Activated T-helper 1 cell treated with anti-CD3 and anti-CD28 coated beads, Interleukin-12 subunit alpha, Interleukin-12 subunit beta, Interleukin-2, Interleukin-4 antibody, amounts not matched to agents 30 ng/mL and 10 ng/mL and 1 ng/mL, durations not matched to agents 14 hours and 24 hours and 36 hours (primary cell): ENCODE data around the gene CYB5R3. TPM values are rescaled to one million over a fixed set of nuclear protein-coding genes. Genes with fewer than 3 reads are reported as not detected.

Experiments used
- DNase-seq: peaks from one replicate; pipeline ENCODE4 v3.0.0; 2021; ENCODE audit warnings: low spot score
- H3K27ac Mint-ChIP-seq: one replicate; pipeline ENCODE4 v1.8.0; 2021; ENCODE audit warnings: mild to moderate bottlenecking, mixed read lengths
- H3K27me3 Mint-ChIP-seq: one replicate; pipeline ENCODE4 v1.8.0; 2022; ENCODE audit warnings: mild to moderate bottlenecking, moderate library complexity, mixed read lengths; ENCODE audit not compliant: insufficient read depth
- H3K36me3 Mint-ChIP-seq: one replicate; pipeline ENCODE4 v1.8.0; 2021; ENCODE audit warnings: low read depth, mixed read lengths
- H3K4me1 Mint-ChIP-seq: one replicate; pipeline ENCODE4 v1.8.0; 2021; ENCODE audit warnings: low read depth, mixed read lengths
- H3K4me3 Mint-ChIP-seq: one replicate; pipeline ENCODE4 v1.8.0; 2021; ENCODE audit warnings: mild to moderate bottlenecking, moderate library complexity, mixed read lengths
- H3K9me3 Mint-ChIP-seq: one replicate; pipeline ENCODE4 v1.8.0; 2021; ENCODE audit warnings: mixed read lengths
- intact Hi-C: fragments of 100-400 bp; cut with micrococcal nuclease; formaldehyde crosslinking; loops from one replicate; pipeline ENCODE4 v1.15.1; 2024
- total RNA-seq: library from RNA; stranded (reverse); gene quantifications from 2 replicates; pipeline ENCODE4 v1.2.3, GENCODE V29; 2022

The CYB5R3 gene
- total RNA-seq, 1 donor from 2014 or later = 75.1 TPM

GRCh38 chr22:42636506-42636905 lies 12.7 kb downstream of the CYB5R3 start:
- Mint-ChIP-seq H3K4me1 (no peaks in the 10 kb centered on the region), H3K4me3 (no peak overlapping the region), H3K27ac (no peak overlapping the region), H3K27me3 (no peaks in the 10 kb centered on the region), H3K36me3 (peaks cover 8% of the 10 kb centered on the region), H3K9me3 (no peaks in the 10 kb centered on the region)
- no peak for DNase-seq
- intact Hi-C loops = no loop called here

GRCh38 chr22:42635531-42635930 lies 13.7 kb downstream of the CYB5R3 start:
- H3K36me3 Mint-ChIP-seq = peaks cover 8% of the 10 kb centered on the region
- no peak overlapping the region for H3K4me3 Mint-ChIP-seq
- H3K4me1 Mint-ChIP-seq = no peaks in the 10 kb centered on the region
- intact Hi-C loops = no loop called here
- H3K9me3 Mint-ChIP-seq = no peaks in the 10 kb centered on the region
- no peak for DNase-seq
- no peak overlapping the region for H3K27ac Mint-ChIP-seq
- no peaks in the 10 kb centered on the region for H3K27me3 Mint-ChIP-seq

GRCh38 chr22:42633013-42633412 lies 16.2 kb downstream of the CYB5R3 start:
- peaks cover 8% of the 10 kb centered on the region for H3K36me3 Mint-ChIP-seq
- intact Hi-C loops = no loop called here
- DNase-seq = no peak
- H3K27ac Mint-ChIP-seq = no peak overlapping the region
- no peak overlapping the region for H3K4me3 Mint-ChIP-seq
- H3K4me1 Mint-ChIP-seq = no peaks in the 10 kb centered on the region
- no peaks in the 10 kb centered on the region for H3K27me3 Mint-ChIP-seq
- H3K9me3 Mint-ChIP-seq = no peaks in the 10 kb centered on the region

GRCh38 chr22:42632096-42632495 lies 17.1 kb downstream of the CYB5R3 start:
- Mint-ChIP-seq H3K9me3 (no peaks in the 10 kb centered on the region), H3K36me3 (peaks cover 8% of the 10 kb centered on the region), H3K4me1 (no peaks in the 10 kb centered on the region), H3K27ac (no peak overlapping the region), H3K27me3 (no peaks in the 10 kb centered on the region), H3K4me3 (no peak overlapping the region)
- intact Hi-C loops = no loop called here
- DNase-seq = no peak

GRCh38 chr22:42630901-42631602 lies 18.1 kb downstream of the CYB5R3 start:
- intact Hi-C loops = no loop called here
- no peaks in the 10 kb centered on the region for H3K4me1 Mint-ChIP-seq
- no peaks in the 10 kb centered on the region for H3K27me3 Mint-ChIP-seq
- H3K9me3 Mint-ChIP-seq = no peaks in the 10 kb centered on the region
- no peak overlapping the region for H3K27ac Mint-ChIP-seq
- no peak for DNase-seq
- H3K4me3 Mint-ChIP-seq = no peak overlapping the region
- H3K36me3 Mint-ChIP-seq = peaks cover 8% of the 10 kb centered on the region

GRCh38 chr22:42630211-42630610 lies 19.0 kb downstream of the CYB5R3 start:
- Mint-ChIP-seq H3K4me1 (no peaks in the 10 kb centered on the region), H3K9me3 (no peaks in the 10 kb centered on the region), H3K27ac (no peak overlapping the region), H3K36me3 (peaks cover 9% of the 10 kb centered on the region), H3K4me3 (no peak overlapping the region), H3K27me3 (no peaks in the 10 kb centered on the region)
- DNase-seq = no peak
- intact Hi-C loops = no loop called here

GRCh38 chr22:42627981-42628380 lies 21.2 kb downstream of the CYB5R3 start:
- intact Hi-C loops = no loop called here
- Mint-ChIP-seq H3K27me3 (no peaks in the 10 kb centered on the region), H3K36me3 (peaks cover 9% of the 10 kb centered on the region), H3K4me1 (no peaks in the 10 kb centered on the region), H3K9me3 (no peaks in the 10 kb centered on the region), H3K4me3 (no peak overlapping the region), H3K27ac (no peak overlapping the region)
- no peak for DNase-seq

GRCh38 chr22:42626951-42627625 lies 22.1 kb downstream of the CYB5R3 start:
- DNase-seq = no peak
- Mint-ChIP-seq H3K4me1 (no peaks in the 10 kb centered on the region), H3K4me3 (no peak overlapping the region), H3K27ac (no peak overlapping the region), H3K9me3 (no peaks in the 10 kb centered on the region), H3K27me3 (no peaks in the 10 kb centered on the region), H3K36me3 (peaks cover 4% of the 10 kb centered on the region)
- intact Hi-C loops = no loop called here

- no peaks in the 10 kb centered on the region for H3K9me3 Mint-ChIP-seq
- no peak overlapping the region for H3K27ac Mint-ChIP-seq
- DNase-seq = no peak
- H3K4me1 Mint-ChIP-seq = peaks cover 3% of the 10 kb centered on the region
- H3K27me3 Mint-ChIP-seq = no peaks in the 10 kb centered on the region
- peaks cover 7% of the 10 kb centered on the region for H3K36me3 Mint-ChIP-seq
- intact Hi-C loops = no loop called here
- H3K4me3 Mint-ChIP-seq = no peak overlapping the region
These were observed 22.8 kb downstream of the CYB5R3 start for GRCh38 chr22:42626431-42626830.

- Mint-ChIP-seq H3K9me3 (no peaks in the 10 kb centered on the region), H3K27me3 (no peaks in the 10 kb centered on the region)
These were observed 23.8 kb downstream of the CYB5R3 start for GRCh38 chr22:42625416-42625815.

GRCh38 chr22:42624551-42625106 lies 24.6 kb downstream of the CYB5R3 start:
- H3K4me1 Mint-ChIP-seq = peaks cover 6% of the 10 kb centered on the region
- H3K4me3 Mint-ChIP-seq = no peak overlapping the region
- no peak for DNase-seq
- no peak overlapping the region for H3K27ac Mint-ChIP-seq
- H3K36me3 Mint-ChIP-seq = peaks cover 8% of the 10 kb centered on the region
- intact Hi-C loops = loop anchor here (5.0 kb wide), 1 partner anchor 38 kb away; no protein-coding TSS in a partner anchor
- H3K9me3 Mint-ChIP-seq = no peaks in the 10 kb centered on the region
- no peaks in the 10 kb centered on the region for H3K27me3 Mint-ChIP-seq

More at GRCh38 chr22:42625416-42625815, 23.8 kb downstream of the CYB5R3 start:
- H3K36me3 Mint-ChIP-seq = peaks cover 8% of the 10 kb centered on the region
- H3K4me1 Mint-ChIP-seq = peaks cover 6% of the 10 kb centered on the region
- intact Hi-C loops = no loop called here
- H3K27ac Mint-ChIP-seq = no peak overlapping the region
- H3K4me3 Mint-ChIP-seq = no peak overlapping the region
- DNase-seq = no peak

GRCh38 chr22:42623756-42624441 lies 25.3 kb downstream of the CYB5R3 start:
- Mint-ChIP-seq H3K27me3 (no peaks in the 10 kb centered on the region), H3K9me3 (no peaks in the 10 kb centered on the region)
- no peak for DNase-seq

GRCh38 chr22:42623301-42623751 lies 25.9 kb downstream of the CYB5R3 start:
- H3K36me3 Mint-ChIP-seq = peaks cover 8% of the 10 kb centered on the region
- intact Hi-C loops = loop anchor here (5.0 kb wide), 1 partner anchor 39 kb away; no protein-coding TSS in a partner anchor
- no peaks in the 10 kb centered on the region for H3K9me3 Mint-ChIP-seq
- no peak overlapping the region for H3K27ac Mint-ChIP-seq
- no peak for DNase-seq
- no peak overlapping the region for H3K4me3 Mint-ChIP-seq
- no peaks in the 10 kb centered on the region for H3K27me3 Mint-ChIP-seq
- H3K4me1 Mint-ChIP-seq = peaks cover 6% of the 10 kb centered on the region

More at GRCh38 chr22:42623756-42624441, 25.3 kb downstream of the CYB5R3 start:
- Mint-ChIP-seq H3K4me1 (peaks cover 6% of the 10 kb centered on the region), H3K27ac (no peak overlapping the region), H3K36me3 (peaks cover 8% of the 10 kb centered on the region), H3K4me3 (no peak overlapping the region)
- intact Hi-C loops = loop anchor here (5.0 kb wide), 1 partner anchor 38 kb away; no protein-coding TSS in a partner anchor
